Osteoblast (primary cell): Measurements from ENCODE around the gene PIK3R6. TPM values are rescaled to one million over a fixed set of nuclear protein-coding genes. Genes with fewer than 3 reads are reported as not detected.
A peak's percentile ranks its signal among the peaks of the same experiment; 100 is the strongest.

Experiments
- DNase-seq: peaks from one replicate; pipeline ENCODE4 v3.0.0; 2011; ENCODE audit warnings: low spot score, mixed read lengths; ENCODE audit not compliant: insufficient read length; ENCODE audit errors: missing footprints
- H2AFZ ChIP-seq: 2 replicates; pipeline ENCODE4 v1.6.0; 2011; ENCODE audit warnings: mild to moderate bottlenecking, low read length
- H3K27ac ChIP-seq: 2 replicates; pipeline ENCODE4 v1.5.1; 2011; ENCODE audit warnings: mild to moderate bottlenecking, low read depth, low read length, moderate library complexity
- H3K27me3 ChIP-seq: 2 replicates; pipeline ENCODE4 v1.6.0; 2012; ENCODE audit warnings: mild to moderate bottlenecking, control low read depth, inconsistent platforms, low read length, moderate library complexity; ENCODE audit not compliant: insufficient read depth
- H3K36me3 ChIP-seq: 2 replicates; pipeline ENCODE4 v1.5.1; 2011; ENCODE audit warnings: mild to moderate bottlenecking, low read length, control low read depth, moderate library complexity; ENCODE audit not compliant: insufficient read depth
- H3K4me1 ChIP-seq: 2 replicates; pipeline ENCODE4 v1.5.1; 2011; ENCODE audit warnings: mild to moderate bottlenecking, low read length, control low read depth, moderate library complexity; ENCODE audit not compliant: insufficient read depth
- H3K4me2 ChIP-seq: 2 replicates; pipeline ENCODE4 v1.6.0; 2011; ENCODE audit warnings: mild to moderate bottlenecking, low read length; ENCODE audit not compliant: insufficient read depth
- H3K4me3 ChIP-seq: fragments of 200-600 bp; sonication (generic); 3 replicates; pipeline ENCODE4 v1.5.1; 2012; ENCODE audit warnings: mild to moderate bottlenecking, low read length, inconsistent platforms; ENCODE audit not compliant: insufficient read depth
- H3K79me2 ChIP-seq: 2 replicates; pipeline ENCODE4 v1.6.0; 2012; ENCODE audit warnings: mild to moderate bottlenecking, low read length, control low read depth, inconsistent platforms; ENCODE audit not compliant: insufficient read depth
- H3K9me3 ChIP-seq: 2 replicates; pipeline ENCODE4 v1.5.1; 2011; ENCODE audit warnings: low read depth, low read length, control low read depth
- H4K20me1 ChIP-seq: 2 replicates; pipeline ENCODE4 v1.6.0; 2012; ENCODE audit warnings: mild to moderate bottlenecking, low read length, control low read depth; ENCODE audit not compliant: insufficient read depth
- total RNA-seq: library from RNA; depleted of rRNA; stranded (reverse); fragments of >200 nt; gene quantifications from 2 replicates; pipeline ENCODE4 v1.2.3, GENCODE V29; 2012
- TF ChIP-seq, protein P1 (sequence below): IDR thresholded peaks from 2 replicates; pipeline ENCODE4 v1.5.1; 2011; ENCODE audit warnings: mild to moderate bottlenecking, low read depth, low read length, moderate library complexity; ENCODE audit errors: extremely low read depth

PIK3R6 gene
- total RNA-seq, 1 donor = not detected

DNA sequence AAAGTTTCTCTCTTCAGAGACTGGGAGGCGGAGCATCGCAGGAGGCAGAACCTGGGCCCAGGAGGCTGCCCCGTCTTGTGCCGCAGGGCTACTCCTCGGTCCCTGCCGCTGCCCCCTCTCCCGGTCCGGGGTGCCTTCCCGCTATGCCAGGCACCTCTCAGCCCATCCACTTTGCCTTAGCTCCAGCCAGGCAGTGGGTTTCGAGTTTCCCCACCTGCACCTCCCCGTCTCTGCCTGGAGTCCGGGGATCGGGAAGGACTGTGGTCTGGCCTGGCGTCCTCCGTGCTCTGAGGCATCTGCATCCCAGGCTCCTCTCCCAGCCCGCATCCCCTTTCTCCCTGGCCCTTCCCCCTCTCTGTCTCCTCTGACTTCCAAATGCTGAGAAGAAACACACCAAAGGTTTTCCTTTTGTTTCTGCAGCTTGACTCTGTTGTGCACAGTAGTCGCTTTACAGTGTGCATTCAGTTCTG is 26.8 kb upstream of the PIK3R6 start:
- Histone ChIP-seq H3K27ac (no peak overlapping the region), H2AFZ (no peak overlapping the region), H3K4me1 (peaks cover 4% of the 10 kb centered on the region), H3K79me2 (no peaks in the 10 kb centered on the region), H3K27me3 (peaks cover 13% of the 10 kb centered on the region), H3K4me3 (no peak overlapping the region), H3K4me2 (peak overlapping the region; percentile 44), H3K9me3 (no peaks in the 10 kb centered on the region), H3K36me3 (no peaks in the 10 kb centered on the region), H4K20me1 (no peaks in the 10 kb centered on the region)
- TF ChIP-seq, protein P1, sequence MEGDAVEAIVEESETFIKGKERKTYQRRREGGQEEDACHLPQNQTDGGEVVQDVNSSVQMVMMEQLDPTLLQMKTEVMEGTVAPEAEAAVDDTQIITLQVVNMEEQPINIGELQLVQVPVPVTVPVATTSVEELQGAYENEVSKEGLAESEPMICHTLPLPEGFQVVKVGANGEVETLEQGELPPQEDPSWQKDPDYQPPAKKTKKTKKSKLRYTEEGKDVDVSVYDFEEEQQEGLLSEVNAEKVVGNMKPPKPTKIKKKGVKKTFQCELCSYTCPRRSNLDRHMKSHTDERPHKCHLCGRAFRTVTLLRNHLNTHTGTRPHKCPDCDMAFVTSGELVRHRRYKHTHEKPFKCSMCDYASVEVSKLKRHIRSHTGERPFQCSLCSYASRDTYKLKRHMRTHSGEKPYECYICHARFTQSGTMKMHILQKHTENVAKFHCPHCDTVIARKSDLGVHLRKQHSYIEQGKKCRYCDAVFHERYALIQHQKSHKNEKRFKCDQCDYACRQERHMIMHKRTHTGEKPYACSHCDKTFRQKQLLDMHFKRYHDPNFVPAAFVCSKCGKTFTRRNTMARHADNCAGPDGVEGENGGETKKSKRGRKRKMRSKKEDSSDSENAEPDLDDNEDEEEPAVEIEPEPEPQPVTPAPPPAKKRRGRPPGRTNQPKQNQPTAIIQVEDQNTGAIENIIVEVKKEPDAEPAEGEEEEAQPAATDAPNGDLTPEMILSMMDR = no peak
- DNase-seq = peak; percentile 83

DNA sequence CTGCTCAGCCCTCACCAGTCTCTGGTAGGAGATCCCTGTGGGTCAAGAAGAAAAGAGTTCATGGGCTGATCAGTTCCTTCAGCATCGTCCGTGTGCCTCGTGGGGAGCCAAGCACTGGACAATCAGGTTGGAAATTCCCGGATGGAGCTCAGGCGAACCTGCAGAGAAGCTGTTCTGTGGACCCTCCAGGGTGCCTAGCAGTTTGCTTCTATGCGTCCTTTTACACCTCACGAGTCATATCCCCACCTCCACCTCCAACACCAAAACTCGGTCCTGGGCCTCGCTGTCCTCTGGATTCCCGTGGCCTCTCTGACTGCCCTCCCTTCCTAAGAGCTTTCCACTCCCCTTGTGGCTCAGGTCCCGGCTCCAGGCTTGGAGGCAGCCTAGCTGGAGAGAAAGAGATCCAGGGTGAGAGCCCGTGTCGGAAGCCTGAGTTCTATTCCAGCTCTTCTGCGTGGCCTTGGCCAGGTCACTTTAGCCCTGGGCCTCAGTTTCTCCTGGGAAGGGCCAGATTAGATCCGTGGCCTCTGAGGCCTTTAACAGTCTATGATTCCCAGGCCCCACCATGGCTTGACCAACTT is 26.2 kb upstream of the PIK3R6 start:
- no peaks in the 10 kb centered on the region for H3K79me2 ChIP-seq
- no peaks in the 10 kb centered on the region for H3K9me3 ChIP-seq
- no peak overlapping the region for H3K4me3 ChIP-seq
- H3K4me1 ChIP-seq = peaks cover 4% of the 10 kb centered on the region
- no peak overlapping the region for H3K27ac ChIP-seq
- TF ChIP-seq, protein P1 = no peak
- no peak overlapping the region for H3K4me2 ChIP-seq
- H2AFZ ChIP-seq = no peak overlapping the region
- H4K20me1 ChIP-seq = no peaks in the 10 kb centered on the region
- H3K27me3 ChIP-seq = peaks cover 13% of the 10 kb centered on the region
- DNase-seq = no peak
- H3K36me3 ChIP-seq = no peaks in the 10 kb centered on the region

DNA sequence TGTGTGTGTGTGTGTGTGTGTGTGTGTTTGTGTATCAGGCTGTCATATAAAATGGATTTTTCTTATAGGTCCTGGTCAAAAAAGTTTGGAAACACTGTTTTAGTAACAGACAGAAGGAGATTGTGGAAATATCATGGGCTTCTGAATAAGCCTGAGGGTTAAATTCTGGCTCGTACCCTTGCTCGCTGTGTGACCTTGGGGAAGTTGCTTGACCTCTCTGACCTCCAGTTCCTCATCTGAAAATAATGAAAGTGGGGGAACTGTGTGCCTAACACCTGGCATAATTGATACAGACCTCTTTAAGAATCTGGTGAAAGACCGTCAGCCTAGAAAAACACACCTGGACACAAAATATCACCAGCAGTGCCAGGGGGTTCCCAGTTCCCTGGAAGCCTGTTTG is 25.6 kb upstream of the PIK3R6 start:
- Histone ChIP-seq H3K36me3 (no peaks in the 10 kb centered on the region), H4K20me1 (no peaks in the 10 kb centered on the region), H3K27ac (no peak overlapping the region), H3K4me3 (no peak overlapping the region), H3K9me3 (no peaks in the 10 kb centered on the region), H2AFZ (no peak overlapping the region), H3K27me3 (peaks cover 13% of the 10 kb centered on the region), H3K4me2 (no peak overlapping the region), H3K4me1 (peaks cover 4% of the 10 kb centered on the region), H3K79me2 (no peaks in the 10 kb centered on the region)
- TF ChIP-seq, protein P1 = no peak
- no peak for DNase-seq

GRCh38 chr17:8892338-8892690 is 24.8 kb upstream of the PIK3R6 start:
- Histone ChIP-seq H4K20me1 (no peaks in the 10 kb centered on the region), H3K79me2 (no peaks in the 10 kb centered on the region), H3K27ac (no peak overlapping the region), H3K27me3 (peaks cover 8% of the 10 kb centered on the region), H3K4me1 (peaks cover 4% of the 10 kb centered on the region), H3K9me3 (no peaks in the 10 kb centered on the region), H3K4me3 (no peak overlapping the region), H3K4me2 (no peak overlapping the region), H3K36me3 (no peaks in the 10 kb centered on the region), H2AFZ (no peak overlapping the region)
- peak; percentile 42 for DNase-seq
- TF ChIP-seq, protein P1 = no peak
